Upper lobe of left lung (tissue), 6 donors: ENCODE results near the gene MPZL1. TPM values are rescaled to one million over a fixed set of nuclear protein-coding genes. Genes with fewer than 3 reads are reported as not detected.

Experiments used
- ATAC-seq, 2 donors: fragments of 200-7000 bp; cut with Tn5 transposase; one replicate each; pipeline ENCODE4 v1.9.1; 2022; ENCODE audit warnings: mild to moderate bottlenecking in 2 of 2, moderate library complexity in 2 of 2; ENCODE audit not compliant: low FRiP score in 2 of 2
- DNase-seq, 2 donors: peaks; one replicate each; pipeline ENCODE4 v3.0.0-alpha.2; 2019 to 2020
- H3K27ac ChIP-seq, 4 donors: fragments of 200-600 bp; sonication (generic); one replicate each; pipeline ENCODE4 v1.5.1; 2016 to 2019
- H3K27me3 ChIP-seq, 4 donors: fragments of 200-600 bp; sonication (generic); one replicate each; pipeline ENCODE4 v1.5.1; 2017 to 2019
- H3K36me3 ChIP-seq, 4 donors: fragments of 200-600 bp; sonication (generic); one replicate each; pipeline ENCODE4 v1.5.1; 2016 to 2019
- H3K4me1 ChIP-seq, 4 donors: fragments of 200-600 bp; sonication (generic); one replicate each; pipeline ENCODE4 v1.5.1; 2018 to 2019
- H3K4me3 ChIP-seq, 4 donors: fragments of 200-600 bp; sonication (generic); one replicate each; pipeline ENCODE4 v1.5.1; 2017 to 2019; ENCODE audit warnings: mild to moderate bottlenecking in 2 of 4, moderate library complexity in 1 of 4
- H3K9me3 ChIP-seq, 4 donors: fragments of 200-600 bp; sonication (generic); one replicate each; pipeline ENCODE4 v1.5.1; 2018 to 2019
- EP300 ChIP-seq, 4 donors: sonication (generic); formaldehyde crosslinking; IDR thresholded peaks; one replicate each; pipeline ENCODE4 v1.5.1; 2017; ENCODE audit warnings: antibody characterized with exemption in 4 of 4, control low read depth in 2 of 4
- POLR2A ChIP-seq, 4 donors: fragments of 450-650 bp; IDR thresholded peaks; one replicate each; pipeline ENCODE4 v1.5.1; 2016 to 2017; ENCODE audit warnings: antibody characterized with exemption in 4 of 4, mild to moderate bottlenecking in 2 of 4
- POLR2AphosphoS5 ChIP-seq, 2 donors: sonication (generic); formaldehyde crosslinking; IDR thresholded peaks; one replicate each; pipeline ENCODE4 v1.5.1; 2017; ENCODE audit warnings: antibody characterized with exemption in 2 of 2
- WGBS, 2 donors: methylation state at CpG; one replicate each; pipeline ENCODE4 v1.1.5; 2017 to 2018; 5-methylcytosine and 5-hydroxymethylcytosine counted together
- total RNA-seq, 6 donors: library from RNA; depleted of rRNA in 4 of 6; stranded (reverse); fragments of >200 nt in 4 of 6; gene quantifications; one replicate each; pipeline versions ENCODE4 v1.1.0 to v1.2.1, GENCODE V29; 2016 to 2021
- TF ChIP-seq, protein P1 (sequence below), 6 experiments: fragments of 450-650 bp in 4 of 6; fragments of 200-600 bp in 2 of 6; sonication (generic) in 2 of 6; IDR thresholded peaks; one replicate each; pipeline ENCODE4 v1.5.1; 2016 to 2019; ENCODE audit warnings: antibody characterized with exemption in 6 of 6
- donor health status: DM: no; HTN: no; CAD: no; lungs with moderate emphysema.
- donor health status: DM: no; HTN: yes; CAD: no; lungs with severe emphysema.

MPZL1 gene
- total RNA-seq, 6 donors from 2014 or later = 28.3 to 80.6 (median 65.4) TPM

DNA sequence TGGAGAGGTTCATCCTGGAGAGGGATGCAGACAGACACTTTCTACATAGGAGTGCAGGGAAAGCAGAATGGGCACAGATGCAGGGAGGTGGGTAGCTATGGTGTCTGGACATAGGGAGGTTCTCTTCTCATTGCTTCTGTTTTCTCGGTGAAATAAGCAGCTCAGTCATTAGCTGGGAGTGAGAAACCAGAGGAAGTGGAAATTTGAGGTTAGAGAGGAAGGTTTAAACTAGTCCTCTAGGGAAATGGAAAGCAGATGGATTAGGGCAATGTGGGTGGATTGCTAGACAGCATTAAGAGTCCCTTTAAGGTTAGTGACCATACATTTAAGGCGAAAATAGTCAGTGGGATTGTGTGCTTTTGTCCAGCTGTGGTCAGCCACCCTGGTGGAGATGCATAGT lies 39.6 kb downstream of the MPZL1 start:
- 67 to 72% methylated on average over 2 of the region's 2 CpGs for WGBS, 2 donors
- TF ChIP-seq EP300 (IDR thresholded peaks at IDR 0.05) = no peak
- TF ChIP-seq, protein P1, sequence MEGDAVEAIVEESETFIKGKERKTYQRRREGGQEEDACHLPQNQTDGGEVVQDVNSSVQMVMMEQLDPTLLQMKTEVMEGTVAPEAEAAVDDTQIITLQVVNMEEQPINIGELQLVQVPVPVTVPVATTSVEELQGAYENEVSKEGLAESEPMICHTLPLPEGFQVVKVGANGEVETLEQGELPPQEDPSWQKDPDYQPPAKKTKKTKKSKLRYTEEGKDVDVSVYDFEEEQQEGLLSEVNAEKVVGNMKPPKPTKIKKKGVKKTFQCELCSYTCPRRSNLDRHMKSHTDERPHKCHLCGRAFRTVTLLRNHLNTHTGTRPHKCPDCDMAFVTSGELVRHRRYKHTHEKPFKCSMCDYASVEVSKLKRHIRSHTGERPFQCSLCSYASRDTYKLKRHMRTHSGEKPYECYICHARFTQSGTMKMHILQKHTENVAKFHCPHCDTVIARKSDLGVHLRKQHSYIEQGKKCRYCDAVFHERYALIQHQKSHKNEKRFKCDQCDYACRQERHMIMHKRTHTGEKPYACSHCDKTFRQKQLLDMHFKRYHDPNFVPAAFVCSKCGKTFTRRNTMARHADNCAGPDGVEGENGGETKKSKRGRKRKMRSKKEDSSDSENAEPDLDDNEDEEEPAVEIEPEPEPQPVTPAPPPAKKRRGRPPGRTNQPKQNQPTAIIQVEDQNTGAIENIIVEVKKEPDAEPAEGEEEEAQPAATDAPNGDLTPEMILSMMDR (IDR thresholded peaks at IDR 0.05) = no peak
- TF ChIP-seq POLR2A (IDR thresholded peaks at IDR 0.05) = no peak
- TF ChIP-seq POLR2AphosphoS5 (IDR thresholded peaks at IDR 0.05) = no peak
- DNase-seq = no peak
- no peaks in the 10 kb centered on the region for H3K27me3 ChIP-seq
- H3K4me1 ChIP-seq = peaks cover 0 to 11% (median 9%) of the 10 kb centered on the region in 4 donors
- H3K36me3 ChIP-seq = peaks cover 0 to 6% (median 0%) of the 10 kb centered on the region in 4 donors
- no peak overlapping the region for H3K4me3 ChIP-seq
- peak in 1 of 2 donors; percentile 38 for ATAC-seq
- H3K9me3 ChIP-seq = no peaks in the 10 kb centered on the region
- no peak overlapping the region for H3K27ac ChIP-seq

DNA sequence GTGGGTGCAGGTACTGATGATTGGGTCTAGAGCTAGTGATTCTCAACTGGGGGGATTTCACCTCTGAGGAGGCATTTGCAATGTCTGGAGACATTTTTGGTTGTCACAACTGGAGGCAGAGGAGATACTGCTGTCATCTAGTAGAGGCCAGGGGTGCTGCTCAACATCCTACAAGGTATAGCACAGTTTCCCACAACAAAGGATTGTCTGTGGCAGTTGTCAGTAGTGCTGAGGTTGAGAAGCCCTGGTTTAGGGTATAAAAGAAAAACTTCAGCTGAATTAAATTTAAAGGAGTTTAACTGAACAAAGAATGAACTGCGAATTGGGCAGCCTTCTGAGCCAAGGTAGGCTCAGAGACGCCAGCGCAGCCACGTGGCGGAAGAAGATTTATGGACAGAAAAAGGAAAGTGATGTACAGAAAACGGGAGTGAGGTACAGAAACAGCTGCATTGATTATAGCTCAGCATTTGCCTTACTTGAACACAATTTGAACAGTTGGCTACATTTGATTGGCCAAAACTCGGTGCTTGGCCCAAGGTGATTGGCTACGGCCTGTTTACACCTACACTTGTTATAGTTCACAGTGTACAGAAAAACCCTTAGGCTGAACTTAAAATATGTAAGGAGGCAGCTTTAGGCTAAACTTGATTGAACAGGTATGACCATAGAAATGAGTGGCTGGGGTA lies 40.4 kb downstream of the MPZL1 start:
- no peak overlapping the region for H3K4me3 ChIP-seq
- no peak for DNase-seq
- 94 to 95% methylated on average over 8 of the region's 8 CpGs for WGBS, 2 donors
- H3K27ac ChIP-seq = no peak overlapping the region
- no peak for TF ChIP-seq EP300 (IDR thresholded peaks at IDR 0.05)
- TF ChIP-seq POLR2AphosphoS5 (IDR thresholded peaks at IDR 0.05) = no peak
- no peak for TF ChIP-seq POLR2A (IDR thresholded peaks at IDR 0.05)
- TF ChIP-seq, protein P1 (IDR thresholded peaks at IDR 0.05) = no peak
- H3K9me3 ChIP-seq = no peaks in the 10 kb centered on the region
- H3K27me3 ChIP-seq = no peaks in the 10 kb centered on the region
- peaks cover 0 to 9% (median 3%) of the 10 kb centered on the region in 4 donors for H3K4me1 ChIP-seq
- H3K36me3 ChIP-seq = peaks cover 0 to 9% (median 0%) of the 10 kb centered on the region in 4 donors
- no peak for ATAC-seq

DNA sequence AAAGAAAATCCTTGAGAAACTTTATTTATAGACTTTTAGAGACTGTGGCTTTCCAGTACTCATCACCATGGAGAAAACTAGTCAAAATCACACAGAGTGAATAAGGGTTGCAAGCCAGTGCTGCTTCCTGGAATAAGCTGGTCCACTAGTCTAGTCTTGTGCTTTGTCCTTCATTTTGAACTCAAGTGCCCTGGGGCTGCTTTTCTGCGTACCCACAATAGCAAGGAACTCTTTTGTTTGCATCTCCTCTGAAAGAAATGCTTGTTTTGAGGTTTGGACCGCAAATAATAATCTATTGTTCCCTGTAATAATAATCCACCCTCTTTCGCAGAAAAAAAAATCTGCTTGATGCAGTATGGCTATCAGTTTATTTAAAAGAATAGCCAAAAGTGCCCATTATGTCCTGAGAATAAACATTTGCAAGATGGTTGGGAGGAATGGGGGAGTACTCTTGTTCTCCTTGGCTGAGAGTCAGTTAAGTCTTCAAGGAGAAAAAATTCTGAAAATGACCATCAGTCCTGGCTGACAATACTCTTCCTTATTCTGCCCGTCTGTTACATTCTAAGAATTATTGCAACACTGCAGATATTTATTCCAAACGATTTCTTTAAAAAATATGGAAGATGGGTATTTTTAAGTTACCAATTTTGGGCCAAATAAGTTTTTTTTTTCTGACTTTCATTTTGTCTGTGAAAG lies 41.9 kb downstream of the MPZL1 start:
- Histone ChIP-seq H3K27me3 (no peaks in the 10 kb centered on the region), H3K27ac (no peak overlapping the region), H3K36me3 (peaks cover 0 to 17% (median 0%) of the 10 kb centered on the region in 4 donors), H3K4me1 (peaks cover 0 to 5% (median 2%) of the 10 kb centered on the region in 4 donors), H3K9me3 (no peaks in the 10 kb centered on the region), H3K4me3 (no peak overlapping the region)
- WGBS, 2 donors = 60 to 66% methylated on average over 5 of the region's 5 CpGs
- ATAC-seq = peak in 1 of 2 donors; percentile 67
- TF ChIP-seq EP300 (IDR thresholded peaks at IDR 0.05) = no peak
- no peak for TF ChIP-seq POLR2A (IDR thresholded peaks at IDR 0.05)
- TF ChIP-seq POLR2AphosphoS5 (IDR thresholded peaks at IDR 0.05) = no peak
- TF ChIP-seq, protein P1 (IDR thresholded peaks at IDR 0.05) = no peak
- no peak for DNase-seq

DNA sequence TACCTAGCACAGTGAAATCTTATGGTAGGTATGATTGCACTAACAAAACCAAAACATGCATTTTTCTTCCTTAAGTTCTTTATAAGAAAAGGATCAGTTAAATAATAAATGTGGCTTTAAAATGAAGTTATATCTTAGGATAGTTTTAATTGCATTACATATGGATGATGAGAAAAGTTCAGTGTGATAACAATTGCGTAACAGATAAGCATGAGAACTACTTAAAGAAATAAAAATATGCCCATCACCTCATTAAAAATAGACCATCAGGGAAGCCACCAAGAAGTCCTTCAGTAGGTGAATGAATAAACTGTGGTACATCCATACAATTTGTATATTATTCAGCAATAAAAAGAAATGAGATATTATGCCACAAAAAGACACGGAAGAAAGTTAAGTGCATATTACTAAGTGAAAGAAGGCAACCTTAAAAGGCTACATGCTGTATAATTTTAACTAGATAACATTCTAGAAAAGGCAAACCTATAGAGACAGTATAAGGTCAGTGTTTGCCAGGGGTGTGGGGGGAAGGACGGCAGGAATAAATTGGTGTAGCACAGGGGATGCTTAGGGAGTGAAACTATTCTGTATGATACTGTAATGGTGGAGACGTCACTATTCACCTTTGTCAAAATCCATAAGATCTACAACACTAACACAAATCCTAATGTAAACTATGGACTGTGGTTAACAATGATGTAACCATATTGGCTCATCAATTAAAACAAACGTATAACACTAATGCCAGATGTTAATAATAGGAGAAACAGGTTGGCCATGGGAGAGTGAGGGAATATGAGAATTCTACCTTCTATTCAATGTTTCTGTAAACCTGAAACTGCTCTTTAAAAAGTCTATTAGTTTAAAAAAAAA lies 42.9 kb downstream of the MPZL1 start:
- 88 to 91% methylated on average over 5 of the region's 5 CpGs for WGBS, 2 donors

More for the DNA sequence above, 42.9 kb downstream of the MPZL1 start:
- no peak for DNase-seq
- Histone ChIP-seq H3K36me3 (peaks cover 0 to 24% (median 1%) of the 10 kb centered on the region in 4 donors), H3K9me3 (no peaks in the 10 kb centered on the region), H3K27ac (no peak overlapping the region), H3K4me1 (peaks cover 0 to 5% (median 2%) of the 10 kb centered on the region in 4 donors), H3K27me3 (no peaks in the 10 kb centered on the region), H3K4me3 (no peak overlapping the region)
- ATAC-seq = no peak
- TF ChIP-seq EP300 (IDR thresholded peaks at IDR 0.05) (no peak), POLR2AphosphoS5 (IDR thresholded peaks at IDR 0.05) (no peak), POLR2A (IDR thresholded peaks at IDR 0.05) (no peak)
- TF ChIP-seq, protein P1 (IDR thresholded peaks at IDR 0.05) = no peak
